ENCODE data around the gene OR52R1. TPM values are rescaled to one million over a fixed set of nuclear protein-coding genes. Genes with fewer than 3 reads are reported as not detected.

The OR52R1 gene
- not detected for total RNA-seq
- not detected for polyA plus RNA-seq

DNA sequence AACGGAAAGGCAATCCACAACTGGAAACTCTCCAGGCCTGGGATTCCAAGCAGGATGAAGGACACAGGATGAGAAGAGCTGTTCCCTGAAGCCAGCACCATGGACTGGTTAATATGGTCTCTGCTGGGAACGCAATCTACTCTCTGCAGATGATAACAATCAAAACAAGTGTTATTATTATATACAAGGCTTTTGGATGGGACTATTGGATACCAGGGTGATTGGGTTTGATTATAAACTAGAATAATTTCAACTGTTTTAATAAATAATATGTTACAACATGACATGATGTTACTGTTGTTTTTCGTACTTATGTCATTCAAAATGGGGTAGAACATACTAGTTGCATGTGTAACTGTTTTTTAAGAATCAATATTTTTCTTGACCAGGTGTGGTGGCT is at the start of gene OR52R1:
Gene OR52R1 (minus strand): TSS at position 101 of the 400 bp plus-strand sequence. CDS start 0 bp downstream, at position 101.
- Histone ChIP-seq H3K27me3 (ENCODE audit: insufficient read depth, low read length, poor library complexity, severe bottlenecking) (no peaks in the 10 kb centered on the region), H3K27ac (ENCODE audit: low read depth, low read length) (no peak within 1 kb of the TSS), H3K4me3 (ENCODE audit: low read length) (no peak within 1 kb of the TSS), H3K36me3 (ENCODE audit: insufficient read depth, low read length) (no peaks in the 10 kb centered on the region), H3K9me3 (ENCODE audit: low read length) (no peaks in the 10 kb centered on the region), H3K4me1 (ENCODE audit: insufficient read depth, low read length) (no peaks in the 10 kb centered on the region)
- Mint-ChIP-seq H3K4me1 (no peaks in the 10 kb centered on the region), H3K4me3 (no peak within 1 kb of the TSS), H3K36me3 (no peaks in the 10 kb centered on the region), H3K9me3 (peaks cover 0 to 6% (median 0%) of the 10 kb centered on the region in 5 donors), H3K27me3 (peaks cover 1 to 4% of the 10 kb centered on the region in 2 donors), H3K27ac (no peak within 1 kb of the TSS)
- no peak for DNase-seq
- POLR2A ChIA-PET: no interaction called here
- CTCF ChIA-PET: no interaction called here

DNA sequence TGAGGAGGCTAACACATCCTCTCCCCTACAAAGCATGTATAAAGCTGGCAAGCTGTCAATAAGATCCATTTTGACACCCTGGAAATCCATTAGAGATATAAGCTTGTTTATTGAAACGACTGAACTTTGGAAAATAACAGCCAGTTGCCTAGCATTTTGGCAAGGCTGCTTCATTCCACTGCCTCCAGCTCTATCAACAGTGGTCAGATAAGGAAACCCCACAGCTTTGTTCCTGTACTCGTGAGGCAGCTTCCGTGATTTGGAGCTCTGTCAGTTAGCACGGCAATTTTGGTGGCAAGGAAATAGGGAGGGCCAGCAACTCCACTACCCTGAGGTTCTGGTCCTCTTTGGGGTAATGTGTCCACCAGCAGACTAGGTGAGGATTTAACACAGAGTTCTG is 46.9 kb upstream of the OR52R1 start:
- no peaks in the 10 kb centered on the region for H3K4me1 Mint-ChIP-seq
- H3K4me3 Mint-ChIP-seq: no peak overlapping the region
- H3K9me3 Mint-ChIP-seq: peaks cover 0 to 4% (median 2%) of the 10 kb centered on the region in 5 donors
- Histone ChIP-seq H3K36me3 (ENCODE audit: insufficient read depth, low read length) (no peaks in the 10 kb centered on the region), H3K27ac (ENCODE audit: low read depth, low read length) (no peak overlapping the region), H3K4me3 (ENCODE audit: low read length) (no peak overlapping the region), H3K9me3 (ENCODE audit: low read length) (no peaks in the 10 kb centered on the region), H3K4me1 (ENCODE audit: insufficient read depth, low read length) (no peaks in the 10 kb centered on the region), H3K27me3 (ENCODE audit: insufficient read depth, low read length, poor library complexity, severe bottlenecking) (no peaks in the 10 kb centered on the region)
- DNase-seq: no peak
- peaks cover 1 to 13% of the 10 kb centered on the region in 2 donors for H3K27me3 Mint-ChIP-seq
- POLR2A ChIA-PET: no interaction called here
- no peak overlapping the region for H3K27ac Mint-ChIP-seq
- H3K36me3 Mint-ChIP-seq: no peaks in the 10 kb centered on the region
- CTCF ChIA-PET: no interaction called here

DNA sequence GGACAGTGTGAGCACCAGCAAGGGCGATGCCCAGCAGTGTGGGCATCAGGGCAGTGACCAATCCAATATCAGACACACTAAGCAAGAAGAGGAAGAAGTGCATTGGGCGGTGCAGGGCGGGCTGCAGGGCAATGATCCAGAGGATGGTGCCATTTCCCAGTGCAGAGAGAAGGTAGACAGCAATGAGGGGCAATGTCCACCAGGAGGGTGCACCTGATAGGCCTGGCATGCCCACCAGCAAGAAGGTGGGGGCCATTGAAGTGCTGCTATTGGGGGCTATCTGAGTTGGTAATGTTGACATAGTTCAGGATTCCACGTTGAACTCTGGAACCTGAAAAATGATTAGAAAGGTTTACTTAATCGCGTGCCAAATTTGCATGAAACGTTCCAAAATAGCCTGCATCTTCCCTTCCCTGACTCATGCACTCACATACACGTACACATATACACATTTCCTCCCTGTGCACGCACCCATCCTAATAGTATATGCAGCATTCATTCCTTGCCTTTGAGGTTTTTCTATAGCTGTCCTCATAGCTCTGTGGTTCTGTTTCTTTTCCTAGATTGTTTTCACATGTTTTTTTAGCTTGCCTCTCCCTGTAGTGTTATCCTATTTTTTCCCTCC is 44.8 kb upstream of the OR52R1 start, which contains the start of gene OR51S1:
Gene OR51S1 (minus strand): TSS at position 301 of the 625 bp plus-strand sequence. CDS start 0 bp downstream, at position 301.
- H3K27me3 Mint-ChIP-seq: peaks cover 1 to 13% of the 10 kb centered on the region in 2 donors
- H3K36me3 Mint-ChIP-seq: no peaks in the 10 kb centered on the region
- Histone ChIP-seq H3K4me1 (ENCODE audit: insufficient read depth, low read length) (no peaks in the 10 kb centered on the region), H3K27me3 (ENCODE audit: insufficient read depth, low read length, poor library complexity, severe bottlenecking) (no peaks in the 10 kb centered on the region), H3K9me3 (ENCODE audit: low read length) (no peaks in the 10 kb centered on the region), H3K36me3 (ENCODE audit: insufficient read depth, low read length) (no peaks in the 10 kb centered on the region), H3K4me3 (ENCODE audit: low read length) (no peak within 1 kb of the TSS), H3K27ac (ENCODE audit: low read depth, low read length) (no peak within 1 kb of the TSS)
- no peaks in the 10 kb centered on the region for H3K4me1 Mint-ChIP-seq
- POLR2A ChIA-PET: no interaction called here
- no peak for DNase-seq
- CTCF ChIA-PET: no interaction called here
- no peak within 1 kb of the TSS for H3K27ac Mint-ChIP-seq
- H3K9me3 Mint-ChIP-seq: peaks cover 0 to 4% (median 0%) of the 10 kb centered on the region in 5 donors
- H3K4me3 Mint-ChIP-seq: no peak within 1 kb of the TSS

DNA sequence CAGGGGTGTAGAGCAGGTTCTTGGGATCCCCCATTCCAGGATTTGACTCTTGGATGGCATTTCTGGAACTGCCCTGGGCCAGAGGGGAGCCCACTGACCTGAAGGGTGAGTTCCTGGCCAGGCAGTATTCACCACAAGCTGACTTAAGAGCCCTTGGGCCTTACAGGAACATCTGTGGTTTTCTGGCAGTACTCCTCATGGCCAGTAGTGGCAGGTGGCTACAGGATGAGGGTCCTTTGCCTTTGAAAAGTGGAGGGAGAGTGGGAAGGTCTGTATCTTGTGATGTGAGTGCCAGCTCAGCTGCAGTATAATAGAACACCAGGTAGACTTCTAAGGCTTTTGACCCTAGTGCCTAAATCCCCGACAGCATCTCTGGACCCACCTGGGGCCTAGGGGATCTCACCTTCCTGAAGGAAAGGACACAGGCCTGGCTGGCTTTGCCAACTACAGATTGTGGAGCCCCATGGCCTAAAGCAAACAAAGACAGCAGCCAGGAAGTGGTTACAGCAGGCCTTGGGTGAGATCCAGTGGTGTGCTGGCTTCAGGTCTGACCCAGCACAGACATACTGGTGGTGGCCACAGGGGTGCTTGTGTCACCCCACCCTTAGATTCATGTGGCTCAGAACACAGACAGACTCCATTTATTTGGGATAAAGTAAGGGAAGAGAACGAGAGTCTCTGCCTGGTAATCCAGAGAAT is 35.8 kb upstream of the OR52R1 start:
- no peak overlapping the region for H3K4me3 Mint-ChIP-seq
- H3K27ac Mint-ChIP-seq: no peak overlapping the region

DNA sequence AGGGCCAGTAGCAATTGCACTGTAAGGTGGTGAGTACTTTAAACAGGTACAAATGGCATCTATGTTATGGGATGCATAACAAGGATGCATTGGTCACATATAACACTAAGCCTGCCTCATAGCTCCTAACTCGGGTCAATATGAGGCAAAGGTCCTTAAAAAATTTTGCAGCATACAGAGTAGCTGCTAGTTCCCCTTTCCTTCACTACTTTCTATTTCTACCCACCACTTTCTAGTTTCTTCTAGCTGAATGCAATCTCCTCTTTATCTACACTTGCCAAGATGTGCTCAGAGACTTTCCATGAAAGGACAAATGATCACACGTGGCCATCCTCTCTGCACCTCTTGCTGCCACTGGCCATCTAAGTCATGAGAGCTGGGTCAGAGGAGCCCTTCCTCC is 26.7 kb upstream of the OR52R1 start:
- H3K27me3 ChIP-seq (ENCODE audit: insufficient read depth, low read length, poor library complexity, severe bottlenecking): peaks cover 4% of the 10 kb centered on the region
- ChIA-PET CTCF (no interaction called here), POLR2A (no interaction called here)
- DNase-seq: no peak
- no peaks in the 10 kb centered on the region for H3K9me3 ChIP-seq (ENCODE audit: low read length)
- H3K4me1 ChIP-seq (ENCODE audit: insufficient read depth, low read length): no peaks in the 10 kb centered on the region
- Mint-ChIP-seq H3K4me1 (no peaks in the 10 kb centered on the region), H3K36me3 (no peaks in the 10 kb centered on the region), H3K27ac (no peak overlapping the region), H3K9me3 (peaks cover 0 to 2% (median 0%) of the 10 kb centered on the region in 5 donors), H3K27me3 (peaks cover 0 to 3% of the 10 kb centered on the region in 2 donors), H3K4me3 (no peak overlapping the region)
- no peak overlapping the region for H3K4me3 ChIP-seq (ENCODE audit: low read length)
- H3K36me3 ChIP-seq (ENCODE audit: insufficient read depth, low read length): no peaks in the 10 kb centered on the region
- H3K27ac ChIP-seq (ENCODE audit: low read depth, low read length): no peak overlapping the region

More for the DNA sequence above, 35.8 kb upstream of the OR52R1 start:
- CTCF ChIA-PET: no interaction called here
- Histone ChIP-seq H3K4me1 (ENCODE audit: insufficient read depth, low read length) (no peaks in the 10 kb centered on the region), H3K27ac (ENCODE audit: low read depth, low read length) (no peak overlapping the region), H3K9me3 (ENCODE audit: low read length) (no peaks in the 10 kb centered on the region), H3K36me3 (ENCODE audit: insufficient read depth, low read length) (no peaks in the 10 kb centered on the region), H3K4me3 (ENCODE audit: low read length) (no peak overlapping the region), H3K27me3 (ENCODE audit: insufficient read depth, low read length, poor library complexity, severe bottlenecking) (peaks cover 4% of the 10 kb centered on the region)
- no peaks in the 10 kb centered on the region for H3K4me1 Mint-ChIP-seq
- H3K27me3 Mint-ChIP-seq: peaks cover 0 to 3% of the 10 kb centered on the region in 2 donors
- DNase-seq: no peak
- no peaks in the 10 kb centered on the region for H3K36me3 Mint-ChIP-seq
- POLR2A ChIA-PET: no interaction called here
- peaks cover 0 to 2% (median 0%) of the 10 kb centered on the region in 5 donors for H3K9me3 Mint-ChIP-seq

GRCh38 chr11:4830346-4830745 is 26.2 kb upstream of the OR52R1 start:
- Histone ChIP-seq H3K9me3 (ENCODE audit: low read length) (no peaks in the 10 kb centered on the region), H3K36me3 (ENCODE audit: insufficient read depth, low read length) (no peaks in the 10 kb centered on the region), H3K4me1 (ENCODE audit: insufficient read depth, low read length) (no peaks in the 10 kb centered on the region), H3K27ac (ENCODE audit: low read depth, low read length) (no peak overlapping the region), H3K4me3 (ENCODE audit: low read length) (no peak overlapping the region), H3K27me3 (ENCODE audit: insufficient read depth, low read length, poor library complexity, severe bottlenecking) (peaks cover 4% of the 10 kb centered on the region)
- no peaks in the 10 kb centered on the region for H3K4me1 Mint-ChIP-seq
- H3K4me3 Mint-ChIP-seq: no peak overlapping the region
- H3K9me3 Mint-ChIP-seq: peaks cover 0 to under 1% (median 0%) of the 10 kb centered on the region in 5 donors
- no peaks in the 10 kb centered on the region for H3K36me3 Mint-ChIP-seq
- DNase-seq: no peak
- CTCF ChIA-PET: no interaction called here
- H3K27me3 Mint-ChIP-seq: peaks cover 0 to 3% of the 10 kb centered on the region in 2 donors
- POLR2A ChIA-PET: no interaction called here
- no peak overlapping the region for H3K27ac Mint-ChIP-seq

GRCh38 chr11:4826425-4826824 is 22.2 kb upstream of the OR52R1 start:
- H3K36me3 ChIP-seq (ENCODE audit: insufficient read depth, low read length): no peaks in the 10 kb centered on the region
- H3K27ac Mint-ChIP-seq: no peak overlapping the region
- H3K4me3 Mint-ChIP-seq: no peak overlapping the region
- H3K36me3 Mint-ChIP-seq: no peaks in the 10 kb centered on the region
- H3K4me3 ChIP-seq (ENCODE audit: low read length): no peak overlapping the region
- H3K27me3 ChIP-seq (ENCODE audit: insufficient read depth, low read length, poor library complexity, severe bottlenecking): no peaks in the 10 kb centered on the region
- H3K4me1 ChIP-seq (ENCODE audit: insufficient read depth, low read length): no peaks in the 10 kb centered on the region
- peaks cover 0 to 3% (median 0%) of the 10 kb centered on the region in 5 donors for H3K9me3 Mint-ChIP-seq
- no peaks in the 10 kb centered on the region for H3K9me3 ChIP-seq (ENCODE audit: low read length)
- H3K27me3 Mint-ChIP-seq: peaks cover 0 to 9% of the 10 kb centered on the region in 2 donors
- no peak for DNase-seq
- no peaks in the 10 kb centered on the region for H3K4me1 Mint-ChIP-seq
- H3K27ac ChIP-seq (ENCODE audit: low read depth, low read length): no peak overlapping the region
- ChIA-PET CTCF (no interaction called here), POLR2A (no interaction called here)

DNA sequence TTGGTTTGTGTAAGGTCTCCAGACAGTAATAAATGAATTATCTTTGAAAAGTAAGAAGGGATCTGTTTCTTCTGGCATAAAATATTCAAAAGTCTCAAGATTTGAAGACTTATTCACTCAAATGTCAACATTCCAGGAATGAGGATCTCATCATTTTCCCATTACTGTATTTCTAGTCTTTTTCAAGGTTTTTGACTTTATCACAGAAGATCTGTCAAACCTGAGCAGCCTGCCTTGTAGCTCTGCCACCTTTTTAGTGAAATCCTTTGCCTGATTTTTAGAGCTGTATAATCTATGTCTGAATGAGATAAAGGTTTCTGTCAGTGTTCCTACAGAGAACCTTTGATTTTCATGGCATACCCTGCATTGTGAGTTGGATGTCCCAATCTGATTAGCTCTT is 21.0 kb upstream of the OR52R1 start:
- no peaks in the 10 kb centered on the region for H3K36me3 Mint-ChIP-seq
- Histone ChIP-seq H3K27me3 (ENCODE audit: insufficient read depth, low read length, poor library complexity, severe bottlenecking) (no peaks in the 10 kb centered on the region), H3K27ac (ENCODE audit: low read depth, low read length) (no peak overlapping the region), H3K36me3 (ENCODE audit: insufficient read depth, low read length) (no peaks in the 10 kb centered on the region), H3K4me1 (ENCODE audit: insufficient read depth, low read length) (no peaks in the 10 kb centered on the region), H3K9me3 (ENCODE audit: low read length) (no peaks in the 10 kb centered on the region), H3K4me3 (ENCODE audit: low read length) (no peak overlapping the region)
- H3K4me1 Mint-ChIP-seq: no peaks in the 10 kb centered on the region
- CTCF ChIA-PET: no interaction called here
- H3K4me3 Mint-ChIP-seq: no peak overlapping the region
- POLR2A ChIA-PET: no interaction called here
- peaks cover 0 to 3% (median 0%) of the 10 kb centered on the region in 5 donors for H3K9me3 Mint-ChIP-seq
- peaks cover 5 to 10% of the 10 kb centered on the region in 2 donors for H3K27me3 Mint-ChIP-seq
- H3K27ac Mint-ChIP-seq: no peak overlapping the region
- DNase-seq: no peak
